ENCODE results near the gene HAO2. TPM values are rescaled to one million over a fixed set of nuclear protein-coding genes. Genes with fewer than 3 reads are reported as not detected.

The HAO2 gene
- total RNA-seq, 2 donors from 2014 or later, result not detected

DNA sequence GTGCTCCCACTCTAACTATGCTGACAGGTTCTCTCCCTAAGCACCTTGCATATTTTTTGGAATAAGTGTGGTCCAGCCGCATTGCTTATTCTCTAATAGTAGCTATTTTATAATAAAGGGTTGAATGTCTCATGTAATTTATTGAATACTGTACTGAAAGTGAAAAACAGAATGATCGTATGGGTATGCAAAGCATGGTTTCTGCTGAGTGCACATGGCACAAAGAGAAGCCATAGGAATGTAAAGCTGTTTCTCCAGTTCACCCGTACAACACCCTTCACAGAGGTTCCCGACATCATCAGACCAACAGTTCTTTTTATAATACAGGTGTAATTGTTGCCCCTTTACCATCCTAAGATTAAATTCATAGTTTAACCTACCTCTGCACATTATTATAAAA, 8.9 kb upstream of the HAO2 start:
- DNase-seq (ENCODE audit: low spot score), result no peak
- H3K9me3 ChIP-seq, result no peaks in the 10 kb centered on the region
- no peak overlapping the region for H3K4me3 ChIP-seq
- H3K27ac ChIP-seq, result no peak overlapping the region
- H3K4me1 ChIP-seq (ENCODE audit: control insufficient read depth in 1 of 2, low read depth in 2 of 2), result no peaks in the 10 kb centered on the region
- ATAC-seq (ENCODE audit: insufficient number of reproducible peaks, low FRiP score, low read depth), result no peak
- no peaks in the 10 kb centered on the region for H3K36me3 ChIP-seq
- H3K27me3 ChIP-seq (replicated peaks; ENCODE audit: insufficient read depth), result no peaks in the 10 kb centered on the region
- TF ChIP-seq, protein P1, sequence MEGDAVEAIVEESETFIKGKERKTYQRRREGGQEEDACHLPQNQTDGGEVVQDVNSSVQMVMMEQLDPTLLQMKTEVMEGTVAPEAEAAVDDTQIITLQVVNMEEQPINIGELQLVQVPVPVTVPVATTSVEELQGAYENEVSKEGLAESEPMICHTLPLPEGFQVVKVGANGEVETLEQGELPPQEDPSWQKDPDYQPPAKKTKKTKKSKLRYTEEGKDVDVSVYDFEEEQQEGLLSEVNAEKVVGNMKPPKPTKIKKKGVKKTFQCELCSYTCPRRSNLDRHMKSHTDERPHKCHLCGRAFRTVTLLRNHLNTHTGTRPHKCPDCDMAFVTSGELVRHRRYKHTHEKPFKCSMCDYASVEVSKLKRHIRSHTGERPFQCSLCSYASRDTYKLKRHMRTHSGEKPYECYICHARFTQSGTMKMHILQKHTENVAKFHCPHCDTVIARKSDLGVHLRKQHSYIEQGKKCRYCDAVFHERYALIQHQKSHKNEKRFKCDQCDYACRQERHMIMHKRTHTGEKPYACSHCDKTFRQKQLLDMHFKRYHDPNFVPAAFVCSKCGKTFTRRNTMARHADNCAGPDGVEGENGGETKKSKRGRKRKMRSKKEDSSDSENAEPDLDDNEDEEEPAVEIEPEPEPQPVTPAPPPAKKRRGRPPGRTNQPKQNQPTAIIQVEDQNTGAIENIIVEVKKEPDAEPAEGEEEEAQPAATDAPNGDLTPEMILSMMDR (IDR thresholded peaks at IDR 0.05), result no peak

DNA sequence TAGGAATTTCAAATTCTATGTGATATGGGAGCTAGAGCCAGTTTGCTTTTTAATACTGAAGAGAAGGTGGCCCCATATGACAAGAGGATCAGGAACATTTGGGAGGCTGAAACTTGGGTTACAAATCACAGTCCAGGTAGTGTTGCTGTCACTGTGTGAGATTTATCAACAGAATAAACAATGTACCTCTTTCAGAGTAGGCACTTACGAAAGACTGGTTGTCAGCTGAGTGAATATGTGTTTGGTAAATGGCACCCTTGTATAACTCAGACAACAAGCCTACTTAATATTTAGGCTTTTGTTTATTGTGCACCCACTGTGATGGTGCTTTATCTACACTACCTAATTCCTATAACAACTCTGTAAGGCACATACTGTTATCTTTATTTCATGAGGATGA, 7.4 kb upstream of the HAO2 start:
- H3K9me3 ChIP-seq, result no peaks in the 10 kb centered on the region
- ATAC-seq (ENCODE audit: insufficient number of reproducible peaks, low FRiP score, low read depth) (no peak), DNase-seq (ENCODE audit: low spot score) (no peak)
- no peak overlapping the region for H3K4me3 ChIP-seq
- no peaks in the 10 kb centered on the region for H3K27me3 ChIP-seq (replicated peaks; ENCODE audit: insufficient read depth)
- TF ChIP-seq, protein P1 (IDR thresholded peaks at IDR 0.05), result no peak
- no peaks in the 10 kb centered on the region for H3K4me1 ChIP-seq (ENCODE audit: control insufficient read depth in 1 of 2, low read depth in 2 of 2)
- no peak overlapping the region for H3K27ac ChIP-seq
- no peaks in the 10 kb centered on the region for H3K36me3 ChIP-seq

DNA sequence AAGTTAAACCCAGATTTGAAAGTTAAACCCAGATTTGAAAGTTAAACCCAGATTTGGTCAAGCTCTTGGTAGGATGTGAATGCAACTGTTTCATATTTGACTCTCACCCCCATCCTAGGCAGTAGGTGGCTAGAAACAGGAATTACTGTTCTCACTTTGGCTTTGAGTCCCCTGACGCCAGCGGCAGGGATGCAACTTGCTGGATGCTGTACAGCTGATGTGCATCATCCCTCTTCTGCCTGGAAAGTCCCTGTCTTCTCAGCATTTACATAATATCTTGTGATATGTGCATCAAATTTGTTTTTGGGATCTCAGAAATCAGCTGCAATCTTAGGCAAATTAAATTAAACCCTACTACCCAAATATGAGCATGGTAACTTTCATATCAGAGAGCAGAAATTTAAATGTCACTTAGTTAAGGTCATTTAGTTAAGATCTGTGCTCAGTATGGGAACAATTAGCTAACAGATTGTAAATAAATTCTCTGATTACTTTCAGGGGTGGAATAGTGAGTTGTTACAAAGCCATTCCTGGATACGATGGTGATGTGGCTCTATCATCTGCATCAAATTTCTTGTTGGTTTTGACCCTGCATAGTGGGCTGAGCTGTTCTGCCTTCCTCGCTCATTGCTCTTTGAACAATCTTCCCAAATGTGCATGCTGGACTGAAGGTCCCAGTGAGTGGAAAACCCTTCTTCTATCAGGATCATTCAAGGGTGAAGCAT, 6.8 kb upstream of the HAO2 start:
- DNase-seq (ENCODE audit: low spot score) (no peak), ATAC-seq (ENCODE audit: insufficient number of reproducible peaks, low FRiP score, low read depth) (no peak)
- Histone ChIP-seq H3K4me3 (no peak overlapping the region), H3K4me1 (ENCODE audit: control insufficient read depth in 1 of 2, low read depth in 2 of 2) (no peaks in the 10 kb centered on the region), H3K27ac (no peak overlapping the region), H3K36me3 (no peaks in the 10 kb centered on the region), H3K27me3 (replicated peaks; ENCODE audit: insufficient read depth) (no peaks in the 10 kb centered on the region), H3K9me3 (no peaks in the 10 kb centered on the region)
- TF ChIP-seq, protein P1 (IDR thresholded peaks at IDR 0.05), result no peak

DNA sequence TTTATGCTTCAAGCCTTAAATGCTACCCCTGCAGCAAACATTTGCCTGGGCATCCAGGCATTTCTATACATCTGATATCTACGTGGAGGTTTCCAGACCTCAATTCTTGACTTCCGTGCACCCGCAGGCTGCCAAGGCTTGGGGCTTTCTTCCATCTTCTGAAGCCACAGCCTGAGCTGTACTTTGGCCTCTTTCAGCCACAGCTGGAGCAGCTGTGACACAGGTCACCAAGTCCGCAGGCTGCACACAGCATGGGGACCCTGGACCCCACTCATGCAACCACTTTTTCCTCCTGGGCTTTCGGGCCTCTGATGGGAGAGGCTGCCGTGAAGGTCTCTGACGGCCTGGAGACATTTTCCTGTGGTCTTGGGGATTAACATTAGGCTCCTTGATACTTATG, 5.4 kb upstream of the HAO2 start:
- ATAC-seq (ENCODE audit: insufficient number of reproducible peaks, low FRiP score, low read depth) (no peak), DNase-seq (ENCODE audit: low spot score) (no peak)
- Histone ChIP-seq H3K4me1 (ENCODE audit: control insufficient read depth in 1 of 2, low read depth in 2 of 2) (no peaks in the 10 kb centered on the region), H3K4me3 (no peak overlapping the region), H3K36me3 (no peaks in the 10 kb centered on the region), H3K27ac (no peak overlapping the region), H3K27me3 (replicated peaks; ENCODE audit: insufficient read depth) (no peaks in the 10 kb centered on the region), H3K9me3 (no peaks in the 10 kb centered on the region)
- TF ChIP-seq, protein P1 (IDR thresholded peaks at IDR 0.05), result no peak

DNA sequence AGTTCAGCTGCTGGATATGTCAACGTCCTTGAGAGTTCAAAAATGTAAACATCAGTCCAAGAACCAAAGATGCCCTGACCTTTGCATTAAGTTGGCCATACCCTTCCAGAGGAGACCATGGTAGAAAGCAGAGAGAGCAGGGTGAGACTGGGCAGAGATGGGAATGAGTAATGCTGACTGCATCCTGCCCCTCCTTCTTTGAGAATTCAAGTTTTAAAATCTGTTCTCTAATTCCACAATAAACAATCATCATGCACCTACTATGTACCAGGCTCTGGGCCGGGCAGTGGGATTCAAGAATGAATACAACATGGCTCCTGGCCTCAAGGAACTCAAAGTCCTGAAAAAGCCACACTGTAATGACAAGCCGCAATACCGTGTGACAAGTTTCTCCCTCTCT, 3.9 kb upstream of the HAO2 start:
- TF ChIP-seq, protein P1 (IDR thresholded peaks at IDR 0.05), result no peak

More for the DNA sequence above, 3.9 kb upstream of the HAO2 start:
- Histone ChIP-seq H3K36me3 (no peaks in the 10 kb centered on the region), H3K9me3 (no peaks in the 10 kb centered on the region), H3K4me3 (no peak overlapping the region), H3K4me1 (ENCODE audit: control insufficient read depth in 1 of 2, low read depth in 2 of 2) (no peaks in the 10 kb centered on the region), H3K27me3 (replicated peaks; ENCODE audit: insufficient read depth) (no peaks in the 10 kb centered on the region), H3K27ac (no peak overlapping the region)
- ATAC-seq (ENCODE audit: insufficient number of reproducible peaks, low FRiP score, low read depth) (no peak), DNase-seq (ENCODE audit: low spot score) (no peak)
